HTR-8/SVneo (cell line): Measurements from ENCODE around the gene GPR45.

Source experiments
- DNase-seq: peaks from one replicate; pipeline ENCODE4 v3.0.0; 2011; ENCODE audit warnings: low spot score, mixed read lengths; ENCODE audit not compliant: insufficient read length
- FAIRE-seq: peaks from 2 replicates; lab custom pipeline; 2011; peaks lifted over from hg19 to GRCh38; lab: Jason Lieb, UNC

Gene GPR45

GRCh38 chr2:105291981-105292380, 50.4 kb downstream of the GPR45 start:
- FAIRE-seq = no peak
- no peak for DNase-seq
